Skin epidermis (tissue), 12 donors: Measurements from ENCODE around the gene FLT3.
"Not testable (repeated sequence)": the region's sequence is repeated elsewhere in the genome, so short reads cannot be mapped to it uniquely, and the experiment has no call there.

Source experiments
- H3K27ac ChIP-seq, 21 experiments: fragments of 200-600 bp; sonication (generic) in 11 of 21; one replicate each; pipeline ENCODE4 v1.5.0; 2020; ENCODE audit warnings: mild to moderate bottlenecking in 3 of 21, inconsistent platforms in 2 of 21, moderate library complexity in 2 of 21
- H3K4me3 ChIP-seq, 7 experiments: fragments of 200-600 bp; sonication (generic) in 2 of 7; one replicate each; pipeline ENCODE4 v1.5.0; 2020; ENCODE audit warnings: inconsistent platforms in 2 of 7, mild to moderate bottlenecking in 2 of 7, moderate library complexity in 1 of 7

Gene FLT3

DNA sequence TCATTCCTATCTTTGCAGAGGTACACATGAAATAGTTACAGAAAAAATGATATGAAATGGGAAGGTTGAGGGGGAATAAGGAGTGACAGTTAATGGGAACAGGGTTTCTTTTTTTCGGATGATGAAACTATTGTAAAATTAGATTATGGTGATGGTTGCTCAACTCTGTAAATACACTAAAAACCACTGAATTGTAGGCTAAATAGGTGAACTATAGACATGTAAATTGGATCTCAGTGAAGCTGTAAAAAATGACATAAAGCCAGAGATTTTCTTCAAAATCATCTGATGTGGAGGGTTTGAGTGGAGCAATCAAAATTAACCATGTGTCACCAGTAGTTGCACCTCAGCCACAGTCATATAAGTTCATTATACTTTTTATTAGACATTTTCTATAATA, 6.6 kb upstream of the FLT3 start:
- no peak overlapping the region for H3K4me3 ChIP-seq
- no peak overlapping the region for H3K27ac ChIP-seq

DNA sequence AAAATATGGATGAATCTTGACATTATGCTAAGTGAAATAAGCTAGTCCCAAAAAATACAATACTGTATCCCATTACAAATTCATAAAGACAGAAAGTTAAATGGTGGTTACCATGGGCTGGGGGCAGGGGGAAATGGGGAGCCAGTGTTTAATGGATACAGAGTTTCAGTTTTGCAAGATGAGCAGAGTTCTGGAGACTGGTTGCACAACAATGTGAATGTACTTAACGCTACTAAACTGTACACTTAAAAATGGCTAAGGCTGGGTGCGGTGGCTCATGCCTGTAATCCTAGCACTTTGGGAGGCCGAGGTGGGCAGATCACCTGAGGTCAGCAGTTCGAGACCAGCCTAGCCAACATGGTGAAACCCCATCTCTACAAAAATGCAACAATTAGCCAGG, 1.5 kb upstream of the FLT3 start:
- not testable (repeated sequence) for H3K4me3 ChIP-seq, H3K27ac ChIP-seq

DNA sequence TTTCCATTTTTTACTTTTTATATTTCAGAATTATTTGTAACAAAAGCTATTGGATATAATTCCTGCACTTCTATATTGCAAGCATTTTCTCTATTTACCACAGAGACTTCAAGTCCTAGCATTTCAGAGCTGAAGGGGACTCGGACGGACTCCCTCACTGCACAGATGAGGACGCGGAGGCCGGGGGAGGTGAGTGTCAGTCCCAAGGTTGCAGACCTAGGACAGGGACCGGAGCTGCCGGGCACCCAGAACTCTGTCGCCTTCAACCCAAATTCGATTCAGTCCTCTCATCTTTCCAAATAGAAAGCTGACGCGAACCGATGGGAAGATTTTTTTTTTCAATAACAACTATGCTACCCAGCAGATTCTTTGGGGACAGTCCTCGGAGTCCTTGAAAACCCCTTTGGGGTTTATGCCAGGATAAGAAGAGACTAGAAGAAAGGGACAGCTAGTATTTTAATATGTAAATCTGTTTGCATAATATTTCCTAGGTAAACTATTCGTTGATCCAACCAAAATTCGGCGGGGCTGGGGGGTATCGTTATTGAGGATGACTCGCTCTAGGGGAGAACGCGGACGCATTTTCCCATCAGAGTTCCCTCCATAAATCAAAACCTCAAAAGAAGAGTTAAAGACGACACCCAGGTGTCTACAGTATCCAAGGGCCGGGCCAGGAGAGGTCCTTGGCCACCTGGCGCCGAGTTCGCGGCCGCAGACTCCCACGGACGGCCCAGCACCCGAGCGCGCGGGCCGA, 803 bp downstream of the FLT3 start:
- Histone ChIP-seq H3K4me3 (peak overlapping the region; percentile 18 to 46 (median 30)), H3K27ac (peak overlapping the region in 2 of 21 experiments; percentile 46 to 47)

DNA sequence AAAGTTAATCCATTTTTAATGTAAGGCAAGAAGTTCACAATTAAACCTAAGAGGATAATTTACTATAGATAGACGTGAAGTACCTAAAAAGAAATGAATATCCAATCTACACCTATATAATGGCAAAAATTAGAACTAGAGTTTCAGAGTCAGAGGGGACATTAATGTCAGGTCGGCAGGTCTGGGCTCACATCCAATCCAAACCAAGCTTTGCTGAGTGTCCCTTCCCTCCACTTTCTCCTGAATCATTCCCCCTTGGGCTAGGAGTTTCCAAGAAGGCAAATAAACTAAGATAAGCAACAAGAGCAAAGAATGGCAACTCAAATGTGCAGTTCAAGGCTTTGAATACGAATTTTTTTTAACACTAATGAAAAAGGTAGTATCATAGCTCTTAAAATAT, 2.9 kb downstream of the FLT3 start:
- H3K4me3 ChIP-seq, result no peak overlapping the region
- no peak overlapping the region for H3K27ac ChIP-seq

DNA sequence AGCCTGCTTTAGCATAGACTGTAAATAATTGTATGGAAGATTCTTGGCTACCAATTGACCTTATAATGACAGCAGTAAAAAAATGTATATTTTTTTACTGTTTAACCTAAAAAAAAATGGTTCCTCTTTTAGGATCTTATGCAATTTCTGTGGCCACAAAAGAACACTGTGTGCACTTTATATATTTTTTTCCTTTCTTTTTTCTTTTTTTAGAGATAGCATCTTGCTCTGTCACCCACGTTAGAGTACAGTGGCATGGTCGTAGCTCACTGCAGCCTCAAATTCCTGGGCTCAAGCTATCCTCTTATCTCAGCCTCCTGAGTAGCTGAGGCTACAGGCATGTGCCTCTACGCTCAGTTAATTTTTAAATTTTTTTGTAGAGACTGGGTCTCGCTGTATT, 6.1 kb downstream of the FLT3 start:
- Histone ChIP-seq H3K4me3 (no peak overlapping the region), H3K27ac (no peak overlapping the region)

DNA sequence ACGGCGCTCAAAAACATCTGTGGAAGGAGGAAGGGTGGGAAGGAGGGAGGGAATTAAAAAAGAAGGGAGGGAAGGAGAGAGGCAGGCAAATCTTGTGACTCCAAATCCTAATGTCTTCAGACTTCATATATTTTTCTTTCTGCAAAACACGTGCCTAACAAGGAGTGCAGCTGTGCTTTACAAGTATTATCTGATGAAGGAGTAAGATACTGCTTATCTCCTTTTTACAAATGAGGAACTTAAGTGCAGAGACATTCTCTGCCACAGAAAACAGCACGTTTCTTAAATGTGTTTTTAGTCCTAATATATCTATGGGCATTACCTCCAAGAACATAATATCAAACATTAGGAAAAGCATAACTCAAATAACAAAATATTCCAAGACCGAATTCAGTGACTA, 6.5 kb downstream of the FLT3 start:
- H3K27ac ChIP-seq, result no peak overlapping the region

DNA sequence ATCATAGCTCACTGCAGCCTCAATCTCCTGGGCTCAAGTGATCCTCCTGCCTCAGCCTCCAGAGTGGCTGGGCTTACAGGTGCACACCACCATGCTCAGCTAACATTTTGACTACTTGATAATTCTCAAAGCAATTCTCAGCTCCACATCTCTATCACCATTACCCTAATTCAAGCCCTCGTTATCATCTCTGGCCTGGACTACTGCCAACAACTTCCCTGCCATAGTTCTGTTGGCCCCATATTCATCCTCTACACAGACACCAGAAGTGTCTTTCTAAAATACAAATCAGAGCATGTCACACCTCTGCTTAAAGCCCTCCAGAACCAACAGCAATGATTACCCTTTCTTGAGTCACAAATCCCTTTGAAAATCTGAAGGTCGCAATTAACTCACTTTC, 7.9 kb downstream of the FLT3 start:
- Histone ChIP-seq H3K4me3 (no peak overlapping the region), H3K27ac (no peak overlapping the region)

More for the DNA sequence above, 6.5 kb downstream of the FLT3 start:
- H3K4me3 ChIP-seq, result no peak overlapping the region

DNA sequence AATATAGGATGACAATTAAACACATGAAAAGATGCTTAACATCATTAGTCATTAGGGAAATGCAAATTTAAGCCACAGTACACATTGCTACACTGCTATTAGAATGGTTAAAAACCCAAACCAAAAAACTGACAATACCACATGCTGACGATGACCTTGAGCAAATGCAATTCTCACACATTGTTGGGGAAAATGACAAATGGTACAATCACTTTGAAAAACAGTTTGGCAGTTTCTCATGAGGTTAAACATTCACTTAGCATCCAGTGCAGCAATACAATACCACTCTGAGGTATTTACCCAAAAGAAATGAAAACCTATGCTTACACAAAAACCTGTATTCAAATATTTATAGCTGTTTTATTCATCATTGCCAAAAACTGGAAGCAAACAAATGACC, 11.3 kb downstream of the FLT3 start:
- Histone ChIP-seq H3K4me3 (no peak overlapping the region), H3K27ac (no peak overlapping the region)

DNA sequence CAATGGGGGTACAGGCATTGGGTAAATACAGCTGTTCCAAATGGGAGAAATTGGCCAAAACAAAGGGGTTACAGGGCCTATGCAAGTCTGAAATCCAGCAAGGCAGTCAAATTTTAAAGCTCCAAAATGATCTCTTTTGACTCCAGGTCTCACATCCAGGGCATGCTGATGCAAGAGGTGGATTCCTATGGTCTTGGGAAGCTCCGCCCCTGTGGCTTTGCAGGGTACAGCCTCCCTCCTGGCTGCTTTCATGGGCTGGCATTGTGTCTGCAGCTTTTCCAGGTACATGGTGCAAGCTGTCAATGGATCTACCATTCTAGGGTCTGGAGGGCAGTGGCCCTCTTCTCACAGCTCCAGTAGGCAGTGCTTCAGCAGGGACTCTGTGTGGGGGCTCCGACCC, 22.6 kb downstream of the FLT3 start:
- not testable (repeated sequence) for H3K27ac ChIP-seq, H3K4me3 ChIP-seq

DNA sequence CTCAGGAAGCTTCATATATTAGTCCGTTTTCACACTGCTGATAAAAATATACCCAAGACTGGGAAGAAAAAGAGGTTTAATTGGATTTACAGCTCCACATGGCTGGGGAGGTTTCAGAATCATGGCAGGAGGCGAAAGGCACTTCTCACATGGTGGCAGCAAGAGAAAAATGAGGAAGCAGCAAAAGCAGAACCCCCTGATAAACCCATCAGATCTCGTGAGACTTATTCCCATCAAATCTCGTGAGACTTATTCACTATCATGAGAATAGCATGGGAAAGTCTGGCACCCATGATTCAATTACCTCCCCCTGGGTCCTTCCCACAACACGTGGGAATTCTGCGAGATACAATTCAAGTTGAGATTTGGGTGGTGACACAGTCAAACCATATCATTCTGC, 23.1 kb downstream of the FLT3 start:
- no peak overlapping the region for H3K4me3 ChIP-seq
- H3K27ac ChIP-seq, result no peak overlapping the region

DNA sequence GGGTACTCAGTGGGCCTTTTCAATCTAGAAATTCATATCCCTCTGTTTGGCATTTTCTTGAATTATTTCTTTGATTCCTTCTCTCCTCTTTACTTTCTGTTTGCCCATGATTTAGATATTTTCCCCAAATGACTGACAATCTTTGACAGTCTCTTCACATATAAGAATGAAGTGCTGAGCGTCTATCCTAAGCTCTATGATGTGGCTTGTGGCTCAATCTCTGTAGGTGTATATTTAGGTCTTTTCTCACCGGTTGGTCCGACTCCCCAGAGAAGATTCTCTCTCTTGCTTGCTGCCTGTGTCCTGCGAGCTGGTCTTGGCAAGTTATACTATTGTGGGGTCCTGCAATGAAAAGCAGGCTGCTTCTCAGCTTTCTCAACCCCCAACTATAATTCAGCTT, 29.0 kb downstream of the FLT3 start:
- H3K4me3 ChIP-seq, result no peak overlapping the region
- H3K27ac ChIP-seq, result no peak overlapping the region

DNA sequence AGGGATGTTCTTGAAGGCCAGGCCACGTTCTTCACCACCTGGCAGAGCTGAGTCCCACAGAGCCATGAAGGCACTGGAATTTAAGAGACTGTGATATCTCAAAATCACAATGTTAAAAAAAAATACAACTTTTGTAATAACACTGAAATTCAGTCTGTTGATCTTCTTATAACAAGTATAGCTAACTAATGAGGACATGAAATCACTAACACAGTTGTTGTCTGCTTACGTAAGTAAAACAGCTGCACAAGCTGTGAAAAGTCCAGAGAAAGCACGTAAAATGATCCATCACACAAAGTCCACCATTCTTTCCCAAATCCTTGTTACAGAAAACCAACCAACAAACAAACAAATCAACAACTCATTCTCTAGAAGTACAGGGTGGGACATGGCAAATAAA, 32.9 kb downstream of the FLT3 start:
- no peak overlapping the region for H3K4me3 ChIP-seq
- no peak overlapping the region for H3K27ac ChIP-seq

DNA sequence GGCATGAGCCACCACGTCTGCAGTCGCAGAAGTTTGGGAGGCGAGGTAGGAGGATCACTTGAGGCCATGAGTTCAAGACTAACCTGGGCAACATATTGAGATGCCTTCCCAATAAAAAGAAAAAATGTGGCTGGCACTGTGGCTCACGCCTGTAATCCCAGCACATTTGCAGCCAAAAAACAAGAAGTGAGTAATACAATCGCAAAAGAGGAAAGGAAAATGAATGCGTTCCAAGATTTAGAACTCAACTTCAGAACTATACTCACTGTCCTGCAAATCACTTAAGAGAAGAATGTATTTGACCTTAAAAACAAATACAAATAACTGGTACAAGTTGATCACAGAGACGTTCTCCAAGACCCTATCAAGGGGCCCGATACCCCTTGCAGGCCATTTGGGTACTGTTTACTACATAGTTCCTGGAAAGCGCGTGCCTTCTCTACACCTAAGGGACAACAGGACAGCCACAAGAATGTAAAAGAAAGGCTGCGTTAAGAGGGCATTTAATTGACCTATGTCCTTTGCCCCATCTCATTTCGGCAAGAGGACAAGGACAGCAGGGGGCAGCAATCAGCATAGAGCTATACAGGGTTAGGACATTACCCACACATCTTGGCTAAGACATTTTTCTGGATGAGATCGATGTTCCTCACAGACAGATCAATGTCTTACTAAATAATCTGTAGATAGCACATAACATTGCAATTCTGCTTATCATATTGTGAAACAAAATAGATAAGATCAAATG, 41.3 kb downstream of the FLT3 start:
- no peak overlapping the region for H3K27ac ChIP-seq
- no peak overlapping the region for H3K4me3 ChIP-seq

DNA sequence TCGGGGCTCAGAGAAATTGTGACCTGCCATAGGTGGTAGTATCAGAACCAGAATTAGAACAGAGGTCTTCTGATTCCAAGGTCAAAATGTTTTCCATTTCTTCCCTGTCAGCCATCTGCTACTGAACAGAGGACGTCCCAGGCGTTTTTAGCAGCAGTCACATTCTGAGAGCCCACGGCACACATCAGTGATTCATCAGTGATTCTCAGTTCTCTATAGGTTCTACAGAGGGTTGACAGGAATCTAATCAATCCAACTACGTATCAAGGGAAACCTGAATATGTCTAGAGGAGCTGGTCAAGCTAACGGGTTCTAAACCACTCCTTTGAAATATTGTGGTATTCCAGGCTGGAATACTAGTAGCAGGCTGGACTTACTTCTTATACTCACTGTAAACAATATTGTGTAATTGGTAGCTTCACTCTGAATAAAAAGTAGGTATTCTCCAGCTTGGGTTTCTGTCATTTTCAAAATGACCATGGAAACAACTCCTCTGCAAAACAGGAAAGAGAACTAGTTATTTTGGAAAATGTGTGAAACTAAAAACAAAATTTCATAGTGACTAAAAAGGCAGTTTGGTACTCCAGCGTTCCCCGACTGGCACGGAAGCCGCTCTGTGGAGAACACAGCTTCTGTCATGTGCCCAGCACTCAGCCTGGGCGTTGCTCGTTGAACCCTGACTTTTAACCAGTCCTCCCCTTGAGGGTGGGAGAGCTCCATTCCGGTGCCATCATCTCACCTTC, 43.2 kb downstream of the FLT3 start:
- Histone ChIP-seq H3K27ac (no peak overlapping the region), H3K4me3 (no peak overlapping the region)

DNA sequence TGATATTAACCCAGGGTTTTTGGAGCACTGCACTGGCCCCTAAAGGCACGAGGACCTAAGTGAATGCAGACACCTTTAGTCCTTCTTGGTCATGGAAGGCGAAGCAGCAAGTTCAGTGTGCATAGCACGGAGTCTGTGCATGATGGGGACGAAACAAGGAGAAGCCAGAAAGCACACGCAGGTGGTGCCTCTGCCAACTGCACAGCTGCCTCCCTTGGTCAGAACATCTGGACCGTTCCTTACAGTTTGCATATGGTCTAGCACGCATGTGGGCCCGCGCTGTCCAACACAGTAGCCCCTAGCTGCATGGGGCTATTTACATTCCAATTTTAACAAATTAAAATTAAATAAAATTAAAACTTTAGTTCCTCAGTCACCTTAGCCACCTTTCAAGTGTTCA, 44.0 kb downstream of the FLT3 start:
- H3K27ac ChIP-seq, result peak overlapping the region in 1 of 21 experiments; percentile 50
- H3K4me3 ChIP-seq, result no peak overlapping the region

DNA sequence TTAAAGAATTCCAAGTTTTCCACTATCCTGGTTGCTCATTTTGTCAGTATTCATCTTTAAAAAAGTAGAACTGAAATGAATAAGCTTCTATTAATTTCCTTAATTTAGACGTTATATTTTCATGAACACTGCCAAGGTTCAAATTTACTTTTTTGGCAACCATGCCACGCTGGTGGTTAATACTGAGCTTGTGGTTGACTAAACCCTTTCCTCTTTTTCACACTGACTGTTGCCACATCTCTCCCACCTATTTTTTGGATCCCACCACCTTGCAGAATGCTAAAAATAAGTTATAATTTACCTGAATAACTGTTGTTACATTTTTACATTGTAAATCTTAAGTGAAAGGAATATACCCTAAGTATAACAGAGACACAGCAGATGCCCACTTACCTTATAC, 45.0 kb downstream of the FLT3 start:
- Histone ChIP-seq H3K4me3 (no peak overlapping the region), H3K27ac (peak overlapping the region in 1 of 21 experiments; percentile 50)

DNA sequence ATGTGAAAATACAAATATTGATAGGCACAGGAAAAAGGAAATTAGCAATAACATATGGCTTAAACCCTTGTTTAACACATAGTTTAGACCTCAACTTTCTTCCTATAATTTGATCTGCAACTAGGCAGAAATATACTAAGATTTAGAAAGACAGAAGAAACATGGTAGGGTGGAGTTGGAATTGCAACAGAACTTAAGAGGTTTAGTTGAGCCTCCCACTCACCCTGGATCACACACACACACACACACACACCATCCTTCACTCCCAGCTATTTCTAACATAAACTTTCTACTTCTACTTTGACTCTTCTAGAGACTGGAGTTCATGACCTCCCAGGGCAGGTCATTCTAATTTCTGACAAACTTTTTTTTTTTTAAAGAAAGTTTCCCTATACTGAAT, 47.4 kb downstream of the FLT3 start:
- no peak overlapping the region for H3K4me3 ChIP-seq

DNA sequence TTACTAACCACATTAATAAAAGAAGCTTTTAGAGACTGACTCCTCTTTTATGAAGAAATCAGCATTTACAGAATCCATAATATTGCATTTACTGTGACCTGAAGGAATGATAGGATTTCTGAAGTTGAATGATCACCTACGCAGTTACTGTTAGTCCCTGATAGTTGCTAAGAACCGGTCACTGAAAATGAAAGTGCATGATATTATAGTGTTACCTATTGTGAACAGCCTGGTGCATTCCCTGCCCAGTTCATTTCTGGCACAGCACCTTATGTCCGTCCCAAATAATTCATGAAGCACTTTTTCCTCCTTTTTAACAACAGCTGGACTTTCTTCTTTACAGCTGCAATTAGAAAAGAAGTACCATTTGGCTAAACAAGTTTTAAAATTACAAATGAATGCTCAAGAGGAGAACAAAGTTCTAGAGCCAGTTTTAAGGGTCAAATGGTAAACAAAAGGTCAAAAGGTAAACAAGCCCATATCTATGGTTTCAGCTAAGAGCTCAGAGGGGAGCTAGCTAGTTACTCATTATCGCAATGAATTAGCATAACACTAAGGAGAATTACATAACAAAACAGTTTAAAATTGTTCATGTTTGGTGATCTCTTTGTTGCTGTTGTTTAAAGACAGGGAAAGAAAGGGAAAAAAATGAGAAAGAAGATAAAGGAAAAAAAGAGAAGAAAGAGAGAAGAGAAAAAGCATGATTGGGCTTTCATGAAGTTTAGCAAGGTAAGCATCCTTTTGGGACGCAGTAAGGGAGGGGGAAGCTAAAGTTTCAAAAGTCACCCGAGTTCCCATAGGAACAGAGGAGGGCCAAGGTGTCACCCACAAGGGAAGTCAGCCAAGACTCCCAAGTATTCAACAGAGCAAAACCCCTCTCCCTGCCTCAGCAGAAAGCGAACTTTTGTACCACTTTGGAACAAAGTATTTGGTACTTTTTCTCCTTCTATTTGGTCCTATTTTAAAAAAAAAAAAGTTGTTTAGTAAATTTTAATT, 50.2 kb downstream of the FLT3 start:
- Histone ChIP-seq H3K27ac (peak overlapping the region in 2 of 21 experiments; percentile 40 to 73), H3K4me3 (no peak overlapping the region)

More for the DNA sequence above, 47.4 kb downstream of the FLT3 start:
- H3K27ac ChIP-seq, result no peak overlapping the region

DNA sequence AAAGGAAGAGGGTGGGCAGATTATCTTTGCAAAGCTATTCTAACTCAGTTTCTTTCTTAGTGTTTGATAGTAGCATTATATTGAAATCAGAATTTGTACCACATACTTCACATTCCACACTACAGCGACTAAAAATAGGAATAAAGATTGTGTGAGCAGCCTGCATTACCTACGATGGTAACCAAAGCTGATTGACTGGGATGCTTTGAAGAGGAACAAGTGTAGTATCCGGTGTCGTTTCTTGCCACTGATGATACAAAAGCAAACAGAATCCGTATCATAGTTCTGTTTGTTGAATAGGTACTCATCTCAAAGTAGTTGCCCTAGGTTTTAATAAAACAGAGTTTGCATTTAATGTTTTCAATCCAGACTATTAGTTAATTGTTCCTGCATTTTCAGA, 51.2 kb downstream of the FLT3 start:
- peak overlapping the region in 3 of 21 experiments; percentile 23 to 73 (median 67) for H3K27ac ChIP-seq
- no peak overlapping the region for H3K4me3 ChIP-seq
